ENCODE measurements around the gene CAPRIN2. TPM values are rescaled to one million over a fixed set of nuclear protein-coding genes. Genes with fewer than 3 reads are reported as not detected.
A peak's percentile ranks its signal among the peaks of the same experiment; 100 is the strongest.

CAPRIN2 gene
- polyA plus RNA-seq, 2 of the 4 experiments (the other 2 are of a cell fraction), result 24.2 to 26.2 TPM

DNA sequence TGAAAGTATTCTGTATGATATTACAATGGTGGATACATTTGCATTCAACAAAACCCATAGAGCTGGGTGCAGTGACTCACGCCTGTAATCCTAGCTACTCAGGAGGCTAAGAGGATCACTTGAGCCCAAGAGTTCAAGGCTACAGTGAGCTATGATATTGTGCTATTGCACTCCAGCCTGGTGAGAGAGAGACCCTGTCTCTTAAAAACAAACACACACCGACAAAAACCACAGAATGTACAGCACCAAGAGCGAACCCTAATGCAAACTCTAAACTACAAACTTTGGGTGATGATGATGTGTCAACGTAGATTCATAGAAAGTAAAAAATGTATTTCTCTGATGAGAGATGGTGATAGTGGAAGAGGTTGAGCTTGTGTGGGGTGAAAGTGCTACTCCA lies 8.6 kb downstream of the CAPRIN2 start:
- TF ChIP-seq CEBPB (IDR thresholded peaks at IDR 0.05), result no peak
- Histone ChIP-seq H3K4me2 (no peak overlapping the region), H3K9me3 (no peaks in the 10 kb centered on the region), H3K4me1 (0 out of 3 replicates have a peak, but pooled peaks cover 3% of the 10 kb centered on the region), H3K4me3 (no peak overlapping the region), H3K27ac (no peak overlapping the region)
- ChIA-PET POLR2A (no interaction called here), CTCF (interaction anchor here (0.7 to 2.2 kb wide), 5 partner anchors 11 to 62 kb away, joined by 3 to 6 read pairs (median 4); no protein-coding TSS in a partner anchor)
- FAIRE-seq (peak; percentile 18), DNase-seq (ENCODE audit: low read depth in 1 of 2, low spot score in 1 of 2) (no peak), ATAC-seq (no peak)
- WGBS (ENCODE audit: missing lambda C conversion rate), result 95% methylated on average over 4 of the region's 4 CpGs

DNA sequence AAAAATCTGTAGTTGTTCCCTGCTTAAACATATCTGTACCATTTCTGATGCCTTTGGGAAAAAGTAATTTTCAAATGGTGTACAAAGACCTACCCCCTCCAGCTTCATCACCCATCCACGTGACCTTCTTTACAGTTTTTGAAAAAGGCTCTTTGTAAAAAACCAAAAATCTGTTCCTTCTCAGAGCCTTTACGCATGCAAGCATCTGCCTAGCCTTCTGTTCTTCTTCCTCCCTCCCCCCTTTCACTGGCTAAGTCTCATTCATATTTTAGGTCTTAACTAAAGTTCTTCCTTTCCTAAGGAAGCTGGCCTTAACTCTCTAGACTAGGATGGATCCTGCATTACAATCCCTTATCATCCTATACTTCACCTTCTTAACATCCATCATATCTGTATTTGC lies 10.4 kb downstream of the CAPRIN2 start:
- FAIRE-seq, result no peak
- CTCF ChIA-PET, result interaction anchor here (1.4 to 2.0 kb wide), 4 partner anchors 9 to 242 kb away, joined by 3 to 8 read pairs (median 4); no protein-coding TSS in a partner anchor

DNA sequence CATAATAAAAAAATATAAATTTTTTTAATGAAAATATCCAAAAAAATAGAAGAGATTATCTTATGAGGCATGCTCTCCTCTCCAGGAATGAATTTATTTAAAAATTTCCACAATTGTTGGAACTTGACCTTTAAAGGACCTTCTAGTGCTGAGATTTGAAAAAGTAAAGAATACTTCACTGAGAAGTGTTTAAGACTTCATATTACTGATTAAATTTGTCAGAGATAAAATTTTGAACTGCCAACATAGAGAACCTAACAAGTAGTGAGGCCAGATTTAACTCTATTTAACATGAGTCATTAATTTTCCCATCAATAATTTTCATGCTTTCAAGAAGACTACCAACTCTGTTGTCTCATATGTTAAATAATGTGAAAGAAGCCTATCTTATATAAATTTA lies 14.5 kb downstream of the CAPRIN2 start:
- H3K4me3 ChIP-seq, result no peak overlapping the region
- H3K27ac ChIP-seq, result no peak overlapping the region
- no peak overlapping the region for H3K4me2 ChIP-seq
- no peaks in the 10 kb centered on the region for H3K9me3 ChIP-seq
- POLR2A ChIA-PET, result interaction anchor here (0.6 kb wide), 1 partner anchor 66 kb away, joined by 4 read pairs; no protein-coding TSS in a partner anchor
- H3K4me1 ChIP-seq, result 0 out of 3 replicates have a peak, but pooled peaks cover 3% of the 10 kb centered on the region
- no peak for FAIRE-seq
- DNase-seq (ENCODE audit: low read depth in 1 of 2, low spot score in 1 of 2), result no peak
- TF ChIP-seq RAD21 (conservative IDR thresholded peaks at IDR 0.05 in 1 of 2, IDR thresholded peaks at IDR 0.05 in 1 of 2) (no peak), CEBPB (IDR thresholded peaks at IDR 0.05) (no peak), RCOR1 (IDR thresholded peaks at IDR 0.05; ENCODE audit: low read depth, low read length) (no peak)
- no peak for ATAC-seq
- CTCF ChIA-PET, result interaction anchor here (0.6 kb wide), 1 partner anchor 1131 kb away, joined by 3 read pairs; no protein-coding TSS in a partner anchor

More for the DNA sequence above, 10.4 kb downstream of the CAPRIN2 start:
- 0 out of 3 replicates have a peak, but pooled peaks cover 3% of the 10 kb centered on the region for H3K4me1 ChIP-seq
- 99% methylated on average over 2 of the region's 2 CpGs for WGBS (ENCODE audit: missing lambda C conversion rate)
- no peak overlapping the region for H3K27ac ChIP-seq
- TF ChIP-seq RCOR1 (IDR thresholded peaks at IDR 0.05; ENCODE audit: low read depth, low read length) (no peak), NFE2L2 (conservative IDR thresholded peaks at IDR 0.05; ENCODE audit: low read length) (no peak), TFCP2L1 (CRISPR knock-in tag; IDR thresholded peaks at IDR 0.05) (no peak), CHD2 (IDR thresholded peaks at IDR 0.05; ENCODE audit: low read length, partially characterized antibody) (no peak), JUNB (IDR thresholded peaks at IDR 0.05) (no peak), RARB (CRISPR knock-in tag; IDR thresholded peaks at IDR 0.05) (no peak), ZC3H11A (IDR thresholded peaks at IDR 0.05) (no peak), MAZ (IDR thresholded peaks at IDR 0.05; ENCODE audit: borderline replicate concordance, low read depth, low read length) (no peak), CBX8 (IDR thresholded peaks at IDR 0.05) (no peak)
- TF ChIP-seq, protein P1, sequence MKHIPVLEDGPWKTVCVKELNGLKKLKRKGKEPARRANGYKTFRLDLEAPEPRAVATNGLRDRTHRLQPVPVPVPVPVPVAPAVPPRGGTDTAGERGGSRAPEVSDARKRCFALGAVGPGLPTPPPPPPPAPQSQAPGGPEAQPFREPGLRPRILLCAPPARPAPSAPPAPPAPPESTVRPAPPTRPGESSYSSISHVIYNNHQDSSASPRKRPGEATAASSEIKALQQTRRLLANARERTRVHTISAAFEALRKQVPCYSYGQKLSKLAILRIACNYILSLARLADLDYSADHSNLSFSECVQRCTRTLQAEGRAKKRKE (CRISPR knock-in tag; IDR thresholded peaks at IDR 0.05; ENCODE audit: low read depth), result no peak
- TF ChIP-seq, protein P2, sequence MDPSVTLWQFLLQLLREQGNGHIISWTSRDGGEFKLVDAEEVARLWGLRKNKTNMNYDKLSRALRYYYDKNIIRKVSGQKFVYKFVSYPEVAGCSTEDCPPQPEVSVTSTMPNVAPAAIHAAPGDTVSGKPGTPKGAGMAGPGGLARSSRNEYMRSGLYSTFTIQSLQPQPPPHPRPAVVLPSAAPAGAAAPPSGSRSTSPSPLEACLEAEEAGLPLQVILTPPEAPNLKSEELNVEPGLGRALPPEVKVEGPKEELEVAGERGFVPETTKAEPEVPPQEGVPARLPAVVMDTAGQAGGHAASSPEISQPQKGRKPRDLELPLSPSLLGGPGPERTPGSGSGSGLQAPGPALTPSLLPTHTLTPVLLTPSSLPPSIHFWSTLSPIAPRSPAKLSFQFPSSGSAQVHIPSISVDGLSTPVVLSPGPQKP (IDR thresholded peaks at IDR 0.05; ENCODE audit: low read depth, low read length), result no peak
- TF ChIP-seq, protein P3, sequence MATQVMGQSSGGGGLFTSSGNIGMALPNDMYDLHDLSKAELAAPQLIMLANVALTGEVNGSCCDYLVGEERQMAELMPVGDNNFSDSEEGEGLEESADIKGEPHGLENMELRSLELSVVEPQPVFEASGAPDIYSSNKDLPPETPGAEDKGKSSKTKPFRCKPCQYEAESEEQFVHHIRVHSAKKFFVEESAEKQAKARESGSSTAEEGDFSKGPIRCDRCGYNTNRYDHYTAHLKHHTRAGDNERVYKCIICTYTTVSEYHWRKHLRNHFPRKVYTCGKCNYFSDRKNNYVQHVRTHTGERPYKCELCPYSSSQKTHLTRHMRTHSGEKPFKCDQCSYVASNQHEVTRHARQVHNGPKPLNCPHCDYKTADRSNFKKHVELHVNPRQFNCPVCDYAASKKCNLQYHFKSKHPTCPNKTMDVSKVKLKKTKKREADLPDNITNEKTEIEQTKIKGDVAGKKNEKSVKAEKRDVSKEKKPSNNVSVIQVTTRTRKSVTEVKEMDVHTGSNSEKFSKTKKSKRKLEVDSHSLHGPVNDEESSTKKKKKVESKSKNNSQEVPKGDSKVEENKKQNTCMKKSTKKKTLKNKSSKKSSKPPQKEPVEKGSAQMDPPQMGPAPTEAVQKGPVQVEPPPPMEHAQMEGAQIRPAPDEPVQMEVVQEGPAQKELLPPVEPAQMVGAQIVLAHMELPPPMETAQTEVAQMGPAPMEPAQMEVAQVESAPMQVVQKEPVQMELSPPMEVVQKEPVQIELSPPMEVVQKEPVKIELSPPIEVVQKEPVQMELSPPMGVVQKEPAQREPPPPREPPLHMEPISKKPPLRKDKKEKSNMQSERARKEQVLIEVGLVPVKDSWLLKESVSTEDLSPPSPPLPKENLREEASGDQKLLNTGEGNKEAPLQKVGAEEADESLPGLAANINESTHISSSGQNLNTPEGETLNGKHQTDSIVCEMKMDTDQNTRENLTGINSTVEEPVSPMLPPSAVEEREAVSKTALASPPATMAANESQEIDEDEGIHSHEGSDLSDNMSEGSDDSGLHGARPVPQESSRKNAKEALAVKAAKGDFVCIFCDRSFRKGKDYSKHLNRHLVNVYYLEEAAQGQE (IDR thresholded peaks at IDR 0.05), result no peak
- TF ChIP-seq, protein P4, sequence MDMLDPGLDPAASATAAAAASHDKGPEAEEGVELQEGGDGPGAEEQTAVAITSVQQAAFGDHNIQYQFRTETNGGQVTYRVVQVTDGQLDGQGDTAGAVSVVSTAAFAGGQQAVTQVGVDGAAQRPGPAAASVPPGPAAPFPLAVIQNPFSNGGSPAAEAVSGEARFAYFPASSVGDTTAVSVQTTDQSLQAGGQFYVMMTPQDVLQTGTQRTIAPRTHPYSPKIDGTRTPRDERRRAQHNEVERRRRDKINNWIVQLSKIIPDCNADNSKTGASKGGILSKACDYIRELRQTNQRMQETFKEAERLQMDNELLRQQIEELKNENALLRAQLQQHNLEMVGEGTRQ (IDR thresholded peaks at IDR 0.05), result no peak
- no peak overlapping the region for H3K4me3 ChIP-seq
- ATAC-seq, result no peak
- H3K9me3 ChIP-seq, result no peaks in the 10 kb centered on the region
- POLR2A ChIA-PET, result interaction anchor here (1.4 to 1.5 kb wide), 2 partner anchors 8 to 11 kb away, joined by 3 to 5 read pairs; partner anchors contain the start of gene CAPRIN2
- no peak overlapping the region for H3K4me2 ChIP-seq
- DNase-seq (ENCODE audit: low read depth in 1 of 2, low spot score in 1 of 2), result no peak

All from A549 (cell line).